Osteoblast (primary cell): Measurements from ENCODE around the gene COX4I2. TPM values are rescaled to one million over a fixed set of nuclear protein-coding genes. Genes with fewer than 3 reads are reported as not detected.
A peak's percentile ranks its signal among the peaks of the same experiment; 100 is the strongest.

Experiments
- DNase-seq: peaks from one replicate; pipeline ENCODE4 v3.0.0; 2011; ENCODE audit warnings: low spot score, mixed read lengths; ENCODE audit not compliant: insufficient read length; ENCODE audit errors: missing footprints
- H2AFZ ChIP-seq: 2 replicates; pipeline ENCODE4 v1.6.0; 2011; ENCODE audit warnings: mild to moderate bottlenecking, low read length
- H3K27ac ChIP-seq: 2 replicates; pipeline ENCODE4 v1.5.1; 2011; ENCODE audit warnings: mild to moderate bottlenecking, low read depth, low read length, moderate library complexity
- H3K27me3 ChIP-seq: 2 replicates; pipeline ENCODE4 v1.6.0; 2012; ENCODE audit warnings: mild to moderate bottlenecking, control low read depth, inconsistent platforms, low read length, moderate library complexity; ENCODE audit not compliant: insufficient read depth
- H3K36me3 ChIP-seq: 2 replicates; pipeline ENCODE4 v1.5.1; 2011; ENCODE audit warnings: mild to moderate bottlenecking, low read length, control low read depth, moderate library complexity; ENCODE audit not compliant: insufficient read depth
- H3K4me1 ChIP-seq: 2 replicates; pipeline ENCODE4 v1.5.1; 2011; ENCODE audit warnings: mild to moderate bottlenecking, low read length, control low read depth, moderate library complexity; ENCODE audit not compliant: insufficient read depth
- H3K4me2 ChIP-seq: 2 replicates; pipeline ENCODE4 v1.6.0; 2011; ENCODE audit warnings: mild to moderate bottlenecking, low read length; ENCODE audit not compliant: insufficient read depth
- H3K4me3 ChIP-seq: fragments of 200-600 bp; sonication (generic); 3 replicates; pipeline ENCODE4 v1.5.1; 2012; ENCODE audit warnings: mild to moderate bottlenecking, low read length, inconsistent platforms; ENCODE audit not compliant: insufficient read depth
- H3K79me2 ChIP-seq: 2 replicates; pipeline ENCODE4 v1.6.0; 2012; ENCODE audit warnings: mild to moderate bottlenecking, low read length, control low read depth, inconsistent platforms; ENCODE audit not compliant: insufficient read depth
- H3K9me3 ChIP-seq: 2 replicates; pipeline ENCODE4 v1.5.1; 2011; ENCODE audit warnings: low read depth, low read length, control low read depth
- H4K20me1 ChIP-seq: 2 replicates; pipeline ENCODE4 v1.6.0; 2012; ENCODE audit warnings: mild to moderate bottlenecking, low read length, control low read depth; ENCODE audit not compliant: insufficient read depth
- total RNA-seq: library from RNA; depleted of rRNA; stranded (reverse); fragments of >200 nt; gene quantifications from 2 replicates; pipeline ENCODE4 v1.2.3, GENCODE V29; 2012
- TF ChIP-seq, protein P1 (sequence below): IDR thresholded peaks from 2 replicates; pipeline ENCODE4 v1.5.1; 2011; ENCODE audit warnings: mild to moderate bottlenecking, low read depth, low read length, moderate library complexity; ENCODE audit errors: extremely low read depth

COX4I2 gene
- total RNA-seq, 1 donor, result not detected

DNA sequence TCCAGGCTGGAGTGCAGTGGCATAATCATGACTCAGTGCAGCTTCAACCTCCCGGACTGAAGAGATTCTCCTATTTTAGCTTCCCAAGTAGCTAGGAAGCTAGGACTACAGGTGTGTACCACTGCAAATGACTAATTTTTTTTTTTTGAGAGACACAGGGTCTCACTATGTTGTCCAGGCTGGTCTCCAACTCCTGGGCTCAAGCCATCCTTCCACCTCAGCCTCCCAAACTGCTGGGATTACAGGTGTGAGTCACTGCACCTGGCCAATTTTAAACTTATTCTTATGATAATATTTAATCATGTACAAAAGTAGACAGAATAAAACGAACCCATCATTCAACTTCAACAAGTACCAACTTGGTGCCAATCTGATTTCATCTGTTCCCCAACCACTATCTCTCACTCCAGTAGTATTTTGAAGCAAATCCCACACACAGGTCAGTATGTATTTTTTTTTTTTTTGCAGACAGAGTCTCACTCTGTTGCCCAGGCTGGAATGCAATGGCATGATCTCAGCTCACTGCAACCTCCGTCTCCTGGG is 52.5 kb downstream of the COX4I2 start:
- H3K36me3 ChIP-seq, result peaks cover 42% of the 10 kb centered on the region
- H3K79me2 ChIP-seq, result peaks cover 93% of the 10 kb centered on the region
- DNase-seq, result no peak
- no peak overlapping the region for H3K4me3 ChIP-seq
- TF ChIP-seq, protein P1, sequence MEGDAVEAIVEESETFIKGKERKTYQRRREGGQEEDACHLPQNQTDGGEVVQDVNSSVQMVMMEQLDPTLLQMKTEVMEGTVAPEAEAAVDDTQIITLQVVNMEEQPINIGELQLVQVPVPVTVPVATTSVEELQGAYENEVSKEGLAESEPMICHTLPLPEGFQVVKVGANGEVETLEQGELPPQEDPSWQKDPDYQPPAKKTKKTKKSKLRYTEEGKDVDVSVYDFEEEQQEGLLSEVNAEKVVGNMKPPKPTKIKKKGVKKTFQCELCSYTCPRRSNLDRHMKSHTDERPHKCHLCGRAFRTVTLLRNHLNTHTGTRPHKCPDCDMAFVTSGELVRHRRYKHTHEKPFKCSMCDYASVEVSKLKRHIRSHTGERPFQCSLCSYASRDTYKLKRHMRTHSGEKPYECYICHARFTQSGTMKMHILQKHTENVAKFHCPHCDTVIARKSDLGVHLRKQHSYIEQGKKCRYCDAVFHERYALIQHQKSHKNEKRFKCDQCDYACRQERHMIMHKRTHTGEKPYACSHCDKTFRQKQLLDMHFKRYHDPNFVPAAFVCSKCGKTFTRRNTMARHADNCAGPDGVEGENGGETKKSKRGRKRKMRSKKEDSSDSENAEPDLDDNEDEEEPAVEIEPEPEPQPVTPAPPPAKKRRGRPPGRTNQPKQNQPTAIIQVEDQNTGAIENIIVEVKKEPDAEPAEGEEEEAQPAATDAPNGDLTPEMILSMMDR, result no peak
- H3K4me2 ChIP-seq, result no peak overlapping the region
- H3K4me1 ChIP-seq, result peaks cover 22% of the 10 kb centered on the region
- no peak overlapping the region for H3K27ac ChIP-seq
- no peaks in the 10 kb centered on the region for H3K9me3 ChIP-seq
- H3K27me3 ChIP-seq, result no peaks in the 10 kb centered on the region
- peaks cover 8% of the 10 kb centered on the region for H4K20me1 ChIP-seq
- H2AFZ ChIP-seq, result no peak overlapping the region

GRCh38 chr20:31691646-31692275 is 54.0 kb downstream of the COX4I2 start:
- H3K4me2 ChIP-seq, result peak overlapping the region; percentile 45
- no peak overlapping the region for H3K4me3 ChIP-seq
- peaks cover 39% of the 10 kb centered on the region for H3K36me3 ChIP-seq
- peaks cover 36% of the 10 kb centered on the region for H3K4me1 ChIP-seq
- H3K27ac ChIP-seq, result peak overlapping the region; percentile 51
- no peaks in the 10 kb centered on the region for H4K20me1 ChIP-seq
- TF ChIP-seq, protein P1, result no peak
- H3K27me3 ChIP-seq, result no peaks in the 10 kb centered on the region
- no peak overlapping the region for H2AFZ ChIP-seq
- H3K79me2 ChIP-seq, result peaks cover 92% of the 10 kb centered on the region
- H3K9me3 ChIP-seq, result no peaks in the 10 kb centered on the region
- DNase-seq, result no peak

DNA sequence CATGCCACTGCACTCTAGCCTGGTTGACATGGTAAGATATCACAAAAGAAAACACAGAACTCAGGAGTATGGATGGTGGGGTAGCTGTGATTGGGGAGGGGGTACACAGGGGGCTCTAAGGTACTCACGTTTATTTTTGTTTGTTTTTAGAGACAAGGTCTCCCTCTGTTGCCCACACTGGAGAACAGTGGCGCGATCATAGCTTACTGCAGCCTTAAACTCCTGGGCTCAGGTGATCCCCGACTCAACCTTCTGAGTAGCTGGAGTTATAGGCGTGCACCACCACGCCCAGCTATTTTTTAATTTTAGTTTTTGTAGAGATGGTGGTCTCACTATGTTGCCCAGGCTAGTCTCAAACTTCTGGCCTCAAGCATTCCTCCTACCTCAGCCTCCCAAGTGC is 55.7 kb downstream of the COX4I2 start:
- Histone ChIP-seq H3K4me2 (no peak overlapping the region), H3K4me3 (no peak overlapping the region), H3K9me3 (no peaks in the 10 kb centered on the region), H3K79me2 (peaks cover 91% of the 10 kb centered on the region), H3K27me3 (no peaks in the 10 kb centered on the region), H3K4me1 (peaks cover 37% of the 10 kb centered on the region), H3K36me3 (peaks cover 30% of the 10 kb centered on the region), H2AFZ (no peak overlapping the region), H4K20me1 (no peaks in the 10 kb centered on the region), H3K27ac (no peak overlapping the region)
- no peak for DNase-seq
- TF ChIP-seq, protein P1, result no peak

DNA sequence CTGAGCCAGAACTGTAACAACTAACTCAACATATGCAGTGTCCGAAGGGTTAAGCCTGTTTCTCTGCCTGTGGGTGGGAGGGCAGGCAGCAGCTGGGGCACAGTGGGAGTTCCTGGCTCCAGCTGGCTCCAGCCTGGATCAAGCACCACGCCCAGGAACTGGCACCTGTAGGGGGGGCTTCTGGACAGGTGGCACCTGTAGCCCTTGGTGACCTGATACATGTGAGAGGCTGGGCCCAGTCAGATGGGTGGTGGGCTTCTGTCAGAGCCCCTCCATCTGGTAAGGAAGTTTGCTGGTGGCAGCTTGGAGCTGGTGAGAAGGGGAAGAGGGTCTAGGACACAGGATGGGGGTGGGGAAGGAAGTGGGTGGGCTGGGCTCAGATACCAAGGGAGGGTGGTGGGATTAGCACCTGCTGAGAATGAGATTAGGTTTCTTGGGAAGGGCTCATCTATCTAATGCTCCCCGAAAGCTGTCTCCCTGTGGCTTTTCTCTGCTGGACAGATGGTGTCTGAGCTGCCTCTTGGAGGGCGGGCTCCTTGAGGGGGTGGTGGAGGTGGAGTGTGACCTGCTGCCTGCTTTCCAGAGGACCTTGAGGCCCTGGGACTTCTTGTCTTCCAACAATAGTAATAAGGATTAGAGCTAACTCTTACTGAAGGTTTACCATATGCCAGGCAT is 56.4 kb downstream of the COX4I2 start:
- Histone ChIP-seq H3K27ac (no peak overlapping the region), H3K4me3 (no peak overlapping the region), H3K9me3 (no peaks in the 10 kb centered on the region), H3K27me3 (no peaks in the 10 kb centered on the region), H3K4me1 (peaks cover 45% of the 10 kb centered on the region), H3K36me3 (peaks cover 24% of the 10 kb centered on the region), H2AFZ (no peak overlapping the region), H3K79me2 (peaks cover 92% of the 10 kb centered on the region), H3K4me2 (no peak overlapping the region), H4K20me1 (no peaks in the 10 kb centered on the region)
- DNase-seq, result no peak
- TF ChIP-seq, protein P1, result no peak
